Activated CD8-positive, alpha-beta memory T cell treated with anti-CD3 and anti-CD28 coated beads, Interleukin-2, amount 50 U/mL, for 48 hours (primary cell): ENCODE data around the gene CCDC144A.
"Not testable (repeated sequence)": the region's sequence is repeated elsewhere in the genome, so short reads cannot be mapped to it uniquely, and the experiment has no call there.

Experiments
- DNase-seq: peaks from one replicate; pipeline ENCODE4 v3.0.0-alpha.2; 2020

CCDC144A gene

GRCh38 chr17:16758177-16758576 is 68.1 kb downstream of the CCDC144A start:
- DNase-seq, result not testable (repeated sequence)

DNA sequence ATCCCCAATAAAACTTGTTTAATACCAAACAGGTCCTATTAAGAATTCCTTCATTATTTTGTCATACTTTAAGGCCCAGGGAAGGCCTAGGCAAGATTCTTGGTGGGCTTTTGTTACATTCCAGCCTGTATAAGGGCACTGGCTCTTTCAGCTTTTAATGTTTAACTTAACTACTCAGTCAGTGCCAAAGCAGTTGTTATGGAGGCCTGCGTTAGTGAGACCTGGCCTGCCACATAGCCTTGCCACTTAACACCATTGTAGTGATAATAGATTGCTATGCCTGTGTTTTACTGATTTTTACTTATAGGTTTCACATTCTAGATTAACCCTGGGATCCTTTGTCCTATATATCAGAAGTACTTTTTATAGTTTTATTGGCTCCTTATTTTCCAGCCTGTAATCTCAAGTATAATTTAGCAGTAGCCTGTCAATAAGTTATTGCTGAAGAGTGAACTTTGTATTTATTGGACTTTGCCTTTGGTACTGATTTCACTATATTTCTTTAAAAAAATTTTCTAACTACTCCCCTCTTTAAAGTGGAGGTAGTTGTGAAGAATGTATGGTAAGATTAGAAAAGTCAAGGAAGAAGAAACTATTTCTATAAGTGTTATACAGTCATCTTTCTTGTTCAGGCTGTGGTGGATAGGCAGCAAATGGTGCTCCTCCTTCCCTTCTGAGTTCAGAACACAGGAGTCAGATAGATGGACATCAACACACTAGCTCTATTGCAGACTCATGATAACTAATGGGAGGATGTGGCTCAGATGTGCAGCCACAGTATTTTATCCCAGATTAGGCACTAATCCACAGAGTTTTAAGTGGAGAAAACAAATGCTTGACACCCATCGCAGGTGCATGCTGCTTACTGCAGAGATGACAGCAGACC is 78.5 kb downstream of the CCDC144A start:
- DNase-seq, result not testable (repeated sequence)

- not testable (repeated sequence) for DNase-seq
These were observed 82.5 kb downstream of the CCDC144A start for GRCh38 chr17:16772394-16773145.

DNA sequence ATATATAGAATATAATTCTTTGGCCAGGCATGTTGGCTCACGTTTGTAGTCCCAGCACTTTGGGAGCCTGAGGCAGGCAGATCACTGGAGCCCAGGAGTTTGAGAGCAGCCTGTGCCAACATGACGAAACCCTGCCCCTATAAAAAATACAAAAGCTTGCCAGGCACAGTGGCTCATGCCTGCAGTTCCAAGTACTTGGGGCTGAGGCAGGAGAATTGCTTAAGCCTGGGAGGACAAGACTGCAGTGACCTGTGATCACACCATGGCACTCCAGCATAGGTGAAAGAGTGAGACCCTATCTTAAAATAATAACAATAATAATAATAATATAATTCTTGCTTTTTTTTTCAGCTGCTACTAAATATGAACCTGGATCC is 83.1 kb downstream of the CCDC144A start:
- DNase-seq, result not testable (repeated sequence)

- not testable (repeated sequence) for DNase-seq
These were observed 97.8 kb downstream of the CCDC144A start for GRCh38 chr17:16787851-16788250.

DNA sequence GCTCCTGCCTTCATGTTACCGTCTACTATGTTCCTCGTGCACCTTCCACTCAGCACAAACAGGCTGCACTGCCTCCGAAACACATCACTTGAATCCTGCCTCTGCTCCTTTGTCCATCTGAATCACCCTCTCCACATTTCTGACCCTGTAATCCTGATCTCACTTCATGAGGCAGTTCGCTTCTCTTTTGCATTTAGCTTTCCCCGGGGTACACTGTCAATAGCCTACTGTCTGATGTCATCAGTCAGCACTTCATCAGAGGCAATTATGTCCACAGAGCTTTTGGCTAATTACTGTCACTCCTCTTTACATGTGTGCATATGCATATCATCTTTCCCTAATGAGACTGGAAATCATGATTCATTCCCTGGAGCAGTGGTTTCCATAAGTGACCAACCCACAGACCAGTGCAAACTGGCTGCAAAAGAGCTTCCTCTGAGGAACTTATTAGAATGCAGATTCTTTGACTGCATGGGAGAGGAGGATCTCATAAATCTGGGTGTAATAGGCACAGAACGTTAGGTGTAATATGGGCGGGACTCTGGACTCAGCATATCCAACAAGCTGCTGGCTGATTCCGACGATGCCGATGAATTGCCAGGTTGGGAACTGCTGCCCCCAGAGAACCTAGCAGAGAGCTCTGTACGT is 99.0 kb downstream of the CCDC144A start:
- not testable (repeated sequence) for DNase-seq

GRCh38 chr17:16789622-16790021 is 99.6 kb downstream of the CCDC144A start:
- not testable (repeated sequence) for DNase-seq

GRCh38 chr17:16790313-16790871 is 100.4 kb downstream of the CCDC144A start:
- not testable (repeated sequence) for DNase-seq

GRCh38 chr17:16794215-16794614 is 104.2 kb downstream of the CCDC144A start:
- not testable (repeated sequence) for DNase-seq

GRCh38 chr17:16795894-16796293 is 105.9 kb downstream of the CCDC144A start:
- not testable (repeated sequence) for DNase-seq

DNA sequence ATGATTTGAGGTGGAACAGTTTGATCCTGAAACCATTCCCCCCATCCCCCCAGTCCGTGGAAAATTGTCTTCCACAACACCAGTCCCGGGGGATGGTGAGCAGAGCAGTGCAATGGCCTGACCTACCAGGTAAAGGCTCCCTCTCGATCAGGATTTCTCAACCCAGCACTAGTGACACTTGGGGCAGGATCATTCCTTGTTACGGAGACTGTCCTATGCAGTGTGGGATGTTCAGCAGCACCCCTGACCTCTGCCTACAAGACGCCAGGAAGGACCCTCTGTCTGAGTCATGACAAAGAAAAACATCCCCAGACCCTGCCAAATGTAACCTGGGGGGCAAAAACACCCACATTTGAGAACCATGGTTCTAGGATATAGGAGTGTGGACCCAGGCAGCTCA is 114.8 kb downstream of the CCDC144A start:
- not testable (repeated sequence) for DNase-seq

GRCh38 chr17:16806599-16806998 is 116.6 kb downstream of the CCDC144A start:
- not testable (repeated sequence) for DNase-seq

DNA sequence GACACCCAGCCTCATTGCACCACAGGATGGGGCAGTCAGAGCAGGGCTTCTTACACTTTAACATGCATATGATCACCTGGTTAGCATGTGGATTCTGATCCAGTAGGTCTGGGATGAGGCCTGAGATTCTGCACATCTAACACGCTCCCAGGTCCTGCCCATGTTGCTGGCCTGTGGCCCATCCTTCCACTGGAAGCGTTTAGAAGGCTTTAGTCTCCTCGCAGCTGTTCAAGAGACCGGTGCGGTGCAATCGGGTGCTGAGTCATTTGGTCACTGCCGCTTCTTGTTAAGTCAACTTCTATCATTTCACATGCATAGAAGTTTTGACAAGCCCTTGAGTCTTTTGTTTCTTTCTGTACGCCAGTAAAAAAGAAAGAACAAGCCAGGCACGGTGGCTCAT is 117.6 kb downstream of the CCDC144A start:
- DNase-seq, result not testable (repeated sequence)

DNA sequence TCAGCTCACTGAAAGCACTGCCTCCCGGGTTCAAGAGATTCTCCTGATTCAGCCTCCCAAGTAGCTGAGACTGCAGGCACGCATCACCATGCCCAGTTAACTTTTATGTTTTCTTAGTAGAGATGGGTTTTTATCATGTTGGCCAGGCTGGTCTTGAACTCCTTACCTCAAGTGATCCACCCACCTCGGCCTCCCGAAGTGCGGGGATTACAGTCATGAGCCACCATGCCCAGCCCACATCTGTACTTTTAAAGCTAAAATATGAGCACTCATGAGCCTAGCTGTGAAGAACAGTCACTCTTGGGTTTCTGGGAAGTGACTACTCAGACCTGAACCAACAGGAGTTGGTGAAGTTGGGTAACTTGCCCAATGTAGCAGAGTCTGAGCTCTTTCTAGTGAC is 120.2 kb downstream of the CCDC144A start:
- DNase-seq, result not testable (repeated sequence)

DNA sequence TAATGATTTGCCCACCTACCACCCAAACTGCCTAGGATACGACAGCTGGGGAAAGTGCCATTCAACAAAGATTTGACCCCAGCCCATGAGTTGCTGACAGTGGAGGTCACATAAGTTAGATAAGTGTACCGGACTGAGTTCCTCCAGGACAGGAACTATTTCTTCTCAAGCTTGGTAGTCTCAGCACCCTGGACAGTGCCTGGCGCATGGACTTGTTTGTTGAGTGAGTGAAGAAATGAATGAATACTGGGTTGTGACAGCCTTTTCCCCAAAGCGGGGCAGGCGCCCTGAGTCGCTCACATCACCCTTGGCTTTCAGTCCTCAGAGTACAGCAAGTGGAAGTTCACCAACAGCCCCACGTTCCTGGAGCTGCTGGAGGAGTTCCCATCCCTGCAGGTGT is 122.1 kb downstream of the CCDC144A start:
- DNase-seq, result not testable (repeated sequence)

GRCh38 chr17:16814439-16814838 is 124.4 kb downstream of the CCDC144A start:
- DNase-seq, result no peak

- DNase-seq, result no peak
These were observed 127.2 kb downstream of the CCDC144A start for GRCh38 chr17:16817201-16817600.

- not testable (repeated sequence) for DNase-seq
These were observed 127.9 kb downstream of the CCDC144A start for GRCh38 chr17:16817940-16818339.

DNA sequence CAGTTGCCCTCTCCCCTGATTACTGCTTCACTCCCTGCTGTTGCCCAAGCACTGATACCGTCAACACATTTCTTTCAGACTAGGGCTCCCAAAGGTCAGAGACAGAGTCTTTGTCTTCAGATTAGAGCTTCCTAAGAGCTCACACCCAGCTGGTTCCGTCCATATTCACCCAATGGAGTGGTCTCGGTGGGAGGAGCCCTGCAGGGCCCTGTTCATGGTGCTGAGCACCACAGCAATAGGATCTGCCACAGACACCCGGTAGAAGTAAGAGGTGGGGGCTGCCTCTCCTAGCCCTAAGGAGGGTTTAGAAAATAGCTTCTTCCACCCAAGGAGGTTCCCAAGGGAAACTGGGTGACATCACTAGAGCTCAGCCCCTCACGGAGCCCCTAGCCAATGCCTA is 128.3 kb downstream of the CCDC144A start:
- no peak for DNase-seq

- DNase-seq, result no peak
These were observed 129.0 kb downstream of the CCDC144A start for GRCh38 chr17:16818821-16819683.

- no peak for DNase-seq
These were observed 130.3 kb downstream of the CCDC144A start for GRCh38 chr17:16820161-16820877.
